GM21360 (cell line): Measurements from ENCODE around the gene PARD3.

Source experiments
- ATAC-seq: cut with Tn5 transposase; IDR thresholded peaks from one replicate; pipeline ENCODE4 v1.9.1; 2021; ENCODE audit warnings: mild to moderate bottlenecking, moderate library complexity; ENCODE audit not compliant: unreplicated experiment

PARD3 gene

GRCh38 chr10:34697351-34698247 is 117.5 kb downstream of the PARD3 start:
- ATAC-seq, result no peak

GRCh38 chr10:34696423-34696822 is 118.7 kb downstream of the PARD3 start:
- no peak for ATAC-seq

GRCh38 chr10:34690383-34691049 is 124.6 kb downstream of the PARD3 start:
- no peak for ATAC-seq

GRCh38 chr10:34689053-34689452 is 126.0 kb downstream of the PARD3 start:
- no peak for ATAC-seq

GRCh38 chr10:34687434-34688210 is 127.5 kb downstream of the PARD3 start:
- ATAC-seq, result no peak

GRCh38 chr10:34682580-34682979 is 132.5 kb downstream of the PARD3 start:
- ATAC-seq, result no peak

- ATAC-seq, result no peak
These were observed 133.2 kb downstream of the PARD3 start for GRCh38 chr10:34681933-34682332.

GRCh38 chr10:34679177-34679576 is 135.9 kb downstream of the PARD3 start:
- ATAC-seq, result no peak

- ATAC-seq, result no peak
These were observed 137.5 kb downstream of the PARD3 start for GRCh38 chr10:34677591-34677990.

- no peak for ATAC-seq
These were observed 138.0 kb downstream of the PARD3 start for GRCh38 chr10:34677132-34677531.

- no peak for ATAC-seq
These were observed 140.9 kb downstream of the PARD3 start for GRCh38 chr10:34674176-34674575.

- no peak for ATAC-seq
These were observed 145.0 kb downstream of the PARD3 start for GRCh38 chr10:34670081-34670480.

GRCh38 chr10:34669079-34669478 is 146.0 kb downstream of the PARD3 start:
- no peak for ATAC-seq

GRCh38 chr10:34667177-34667576 is 147.9 kb downstream of the PARD3 start:
- ATAC-seq, result no peak

- peak; percentile 89 for ATAC-seq
These were observed 148.9 kb downstream of the PARD3 start for GRCh38 chr10:34666008-34666704.

- ATAC-seq, result no peak
These were observed 150.4 kb downstream of the PARD3 start for GRCh38 chr10:34664706-34665105.

GRCh38 chr10:34661580-34661979 is 153.5 kb downstream of the PARD3 start:
- no peak for ATAC-seq

GRCh38 chr10:34658934-34659333 is 156.2 kb downstream of the PARD3 start:
- ATAC-seq, result no peak

GRCh38 chr10:34656661-34657060 is 158.4 kb downstream of the PARD3 start:
- no peak for ATAC-seq

GRCh38 chr10:34655286-34656170 is 159.6 kb downstream of the PARD3 start:
- no peak for ATAC-seq
